Stimulated activated CD8-positive, alpha-beta memory T cell treated with anti-CD3 and anti-CD28 coated beads, Interleukin-2, amount 100 ng/mL, for 1 hour (primary cell): ENCODE data around the gene CYP24A1.
"Not testable (repeated sequence)": the region's sequence is repeated elsewhere in the genome, so short reads cannot be mapped to it uniquely, and the experiment has no call there.

Experiments
- DNase-seq, 2 donors: peaks; one replicate each; pipeline ENCODE4 v3.0.0-alpha.2; 2020; ENCODE audit warnings: low read depth in 2 of 2

Gene CYP24A1

DNA sequence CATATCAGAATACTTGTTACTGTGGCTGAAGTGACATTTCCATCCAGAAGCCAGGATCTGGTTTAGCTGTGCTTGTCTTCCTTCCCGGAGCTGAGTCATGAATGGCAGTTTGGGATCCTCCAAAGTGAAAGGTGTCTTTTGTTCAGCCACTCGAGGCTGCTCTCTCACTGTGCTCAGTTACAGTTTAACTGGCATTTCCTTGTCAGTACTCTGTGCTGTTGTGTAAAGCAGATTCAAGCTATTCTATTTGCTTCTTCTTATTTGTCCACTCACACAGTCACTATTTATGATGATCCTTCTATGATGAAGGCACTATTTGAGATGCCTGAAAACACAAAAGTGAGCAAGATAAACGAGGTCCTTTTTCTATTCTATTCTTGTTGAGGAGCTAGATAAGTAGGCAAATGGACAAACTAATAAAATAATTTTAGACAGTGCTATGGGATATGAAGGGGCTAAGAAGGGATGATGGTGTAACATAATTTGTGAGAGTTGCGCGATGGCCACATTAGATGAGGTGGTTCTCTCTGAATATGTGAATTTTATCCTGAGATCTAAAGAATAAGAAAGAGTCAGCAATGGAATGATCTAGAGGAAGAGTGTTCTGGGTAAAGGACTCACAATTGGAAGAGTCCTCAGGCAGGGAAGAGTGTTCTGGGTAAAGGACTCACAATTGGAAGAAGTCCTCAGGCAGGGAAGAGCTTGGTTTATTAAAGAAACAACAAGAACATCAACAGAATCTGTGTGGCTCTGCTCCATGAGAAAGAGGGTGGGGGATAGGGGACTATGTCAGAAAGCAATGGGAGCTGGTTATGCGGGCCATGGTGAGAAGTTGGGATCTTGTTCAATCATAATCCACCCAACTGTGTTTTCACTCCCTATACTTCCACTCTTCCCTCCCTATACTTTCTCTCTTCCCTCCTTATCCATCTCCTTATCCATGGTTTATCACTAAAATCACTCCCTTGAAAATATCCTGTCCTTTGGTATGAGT, 40.1 kb downstream of the CYP24A1 start:
- DNase-seq = no peak

DNA sequence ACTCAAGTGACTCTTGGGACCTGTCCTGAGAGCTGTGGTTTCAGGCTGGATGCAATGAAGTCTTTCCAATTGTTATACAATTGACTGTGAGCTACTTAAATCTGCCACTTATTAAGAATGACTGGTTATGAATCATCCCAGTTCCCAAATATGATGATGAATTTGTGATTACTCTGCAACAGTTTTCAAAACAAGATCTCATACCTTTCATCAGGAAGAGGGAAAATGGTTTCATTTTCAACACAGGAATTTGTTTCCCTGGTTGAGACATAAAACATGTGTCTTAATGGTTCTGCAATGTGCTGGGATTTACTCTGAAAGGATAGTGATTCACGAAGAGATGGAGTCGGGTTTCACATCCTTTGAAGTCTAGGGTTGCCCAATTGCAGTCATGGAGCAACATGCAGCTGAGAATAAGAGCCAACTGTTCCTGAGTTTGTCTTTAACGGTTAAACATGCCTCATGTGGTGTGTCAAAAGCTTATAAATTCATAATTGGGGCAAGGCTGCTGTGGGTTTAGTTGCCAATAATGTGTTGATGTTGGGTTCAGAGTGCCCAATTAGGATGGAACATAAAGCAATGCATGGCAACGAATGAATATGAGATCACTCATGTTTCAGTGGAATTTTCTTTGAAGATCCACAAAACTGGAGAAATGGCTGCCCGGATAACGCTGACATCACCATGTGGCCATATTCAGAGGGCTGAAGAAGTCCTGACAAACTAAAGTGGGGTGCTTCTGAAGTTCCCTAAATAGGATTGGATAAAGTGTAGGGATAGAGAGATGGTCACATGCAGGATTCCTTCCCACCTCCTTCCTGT, 41.0 kb downstream of the CYP24A1 start:
- no peak for DNase-seq

DNA sequence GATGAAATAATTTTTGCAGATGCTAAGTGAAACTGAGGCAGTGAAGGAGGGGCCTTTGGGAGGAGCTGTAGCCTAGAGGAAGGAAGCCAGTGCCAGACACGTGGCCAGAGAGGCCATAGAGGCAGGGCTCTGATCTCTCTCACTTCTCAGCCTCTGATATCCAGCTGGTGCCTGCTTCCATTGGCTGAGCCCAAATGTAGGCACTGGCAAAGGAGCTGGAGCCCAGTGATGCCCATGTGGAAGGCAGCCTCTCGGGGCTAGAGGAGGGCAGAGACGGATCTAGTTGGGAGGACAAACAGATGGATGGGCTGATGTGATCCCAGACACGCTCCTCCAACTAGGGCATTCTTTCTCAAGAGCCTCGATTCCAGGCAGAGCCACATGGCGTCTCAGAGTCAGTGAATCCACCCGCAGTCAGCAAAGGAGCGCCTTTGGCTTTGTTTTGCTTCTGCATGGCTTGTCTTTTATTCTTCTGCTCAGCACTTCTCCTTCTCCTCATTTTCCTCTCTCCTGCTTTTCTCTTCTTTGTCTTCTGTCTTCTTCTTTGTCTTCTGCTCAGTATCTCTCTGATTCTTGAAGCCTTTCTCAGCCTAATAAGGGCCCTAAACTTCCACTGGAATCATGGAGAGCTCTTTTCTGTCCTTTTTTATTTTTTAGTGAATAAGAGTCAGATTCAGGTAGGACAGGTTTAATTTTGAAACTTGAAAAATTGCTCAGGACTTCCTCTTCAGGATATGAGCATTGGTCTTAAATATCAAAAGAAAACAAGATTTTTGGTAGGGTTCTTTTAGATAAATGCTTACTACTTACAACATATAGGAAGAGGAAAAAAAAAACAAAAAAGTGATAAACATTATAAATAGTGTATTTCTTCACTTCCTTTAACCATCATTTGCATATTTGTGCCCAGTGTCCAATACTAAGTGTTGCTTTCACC, 41.8 kb downstream of the CYP24A1 start:
- no peak for DNase-seq

DNA sequence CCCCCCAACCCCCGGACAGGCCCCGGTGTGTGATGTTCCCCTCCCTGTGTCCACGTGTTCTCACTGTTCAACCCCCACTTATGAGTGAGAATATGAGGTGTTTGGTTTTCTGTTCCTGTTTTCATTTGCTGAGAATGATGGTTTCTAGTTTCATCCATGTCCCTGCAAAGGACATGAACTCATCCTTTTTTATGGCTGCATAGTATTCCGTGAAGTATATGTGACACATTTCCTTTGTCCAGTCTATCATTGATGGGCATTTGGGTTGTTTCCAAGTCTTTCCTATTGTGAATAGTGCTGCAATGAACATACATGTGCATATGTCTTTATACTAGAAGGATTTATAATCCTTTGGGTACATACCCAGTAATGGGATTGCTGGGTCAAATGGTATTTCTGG, 42.7 kb downstream of the CYP24A1 start:
- not testable (repeated sequence) for DNase-seq

DNA sequence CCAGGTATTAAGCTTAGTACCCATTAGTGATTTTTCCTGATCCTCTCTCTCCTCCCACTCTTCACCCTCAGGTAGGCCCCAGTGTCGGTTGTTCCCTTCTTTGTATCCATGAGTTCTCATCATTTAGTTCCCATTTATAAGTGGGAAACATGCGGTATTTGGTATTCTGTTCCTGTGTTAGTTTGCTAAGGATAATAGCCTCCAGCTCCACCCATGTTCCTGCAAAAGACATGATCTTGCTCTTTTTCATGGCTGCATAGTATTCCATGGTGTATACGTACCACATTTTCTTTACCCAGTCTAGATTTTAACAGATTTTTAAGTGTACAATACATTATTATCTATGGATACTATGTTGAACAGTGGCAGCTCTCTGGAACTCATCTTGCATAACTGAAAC, 44.4 kb downstream of the CYP24A1 start:
- DNase-seq = no peak

DNA sequence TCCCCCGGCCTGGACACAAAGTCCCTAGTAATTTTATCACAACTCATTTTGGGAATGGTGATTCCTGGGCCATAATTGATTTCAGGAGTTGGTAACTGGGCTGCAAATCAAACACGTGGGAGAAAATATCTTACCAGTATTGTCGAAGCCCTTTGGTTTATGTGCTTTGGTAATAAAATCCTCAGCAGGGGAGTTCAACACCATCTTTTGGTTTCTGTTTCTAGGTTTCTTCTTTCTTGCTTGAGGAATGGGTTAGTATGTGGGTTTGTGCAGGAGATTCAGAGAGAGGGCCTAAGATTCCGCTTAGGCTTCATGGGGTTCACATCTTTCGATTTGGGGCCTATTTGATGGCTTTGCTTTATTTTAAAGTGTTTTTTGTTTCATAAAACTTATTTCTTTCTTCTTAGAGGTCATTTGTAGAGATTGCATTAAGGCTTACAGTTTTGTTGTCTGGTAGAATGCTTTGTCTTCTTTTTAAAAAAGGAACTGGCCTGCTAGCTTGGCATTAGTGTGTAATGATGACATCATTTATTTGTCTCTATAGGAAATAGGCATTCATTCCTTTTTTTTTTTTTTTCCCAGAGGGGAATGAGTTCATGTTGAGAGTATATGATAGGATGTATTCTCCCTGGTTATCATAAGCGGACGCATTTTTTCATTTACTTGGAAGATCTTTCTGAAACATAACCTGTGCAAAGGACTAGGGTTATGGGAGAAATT, 45.8 kb downstream of the CYP24A1 start:
- no peak for DNase-seq

DNA sequence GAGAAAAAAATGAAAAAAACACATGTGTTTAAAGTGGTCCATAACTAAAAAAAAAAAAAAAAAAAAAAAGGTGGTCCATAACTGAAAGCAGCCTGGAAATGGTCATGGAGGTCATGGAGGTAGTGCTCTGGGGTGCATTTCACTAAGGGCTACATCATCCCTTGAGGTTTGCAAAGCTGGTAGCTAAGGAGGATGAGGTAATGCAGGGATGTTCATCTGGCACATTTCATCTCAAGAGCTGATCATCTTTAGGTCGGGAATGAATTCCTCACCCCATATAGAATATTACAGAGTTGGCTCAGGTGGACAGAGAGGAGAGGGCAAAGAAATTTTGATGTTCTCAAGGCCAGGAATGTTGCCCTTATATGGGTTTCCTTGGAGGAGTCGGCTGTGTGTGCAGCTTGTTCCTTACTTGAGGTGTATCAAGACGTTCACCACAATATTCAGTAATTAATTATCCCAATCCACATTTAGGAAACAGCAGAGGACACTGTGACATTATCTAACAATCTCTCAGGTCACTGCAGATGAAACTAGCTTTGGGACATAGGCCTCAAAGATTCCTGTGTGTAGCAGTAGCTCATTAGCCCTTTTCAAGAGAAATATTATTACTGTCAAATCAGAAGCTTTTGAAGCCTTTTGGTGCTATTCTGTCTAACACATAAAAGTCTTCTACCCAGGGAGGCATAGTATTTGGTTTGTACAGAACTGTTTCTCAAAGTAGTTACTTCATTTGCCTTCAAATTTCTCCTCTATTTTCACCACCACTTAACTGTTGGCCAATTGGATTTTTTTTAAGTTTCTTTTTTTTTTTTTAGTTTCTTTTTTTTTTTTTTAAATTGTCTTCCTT, 46.8 kb downstream of the CYP24A1 start:
- DNase-seq = no peak

DNA sequence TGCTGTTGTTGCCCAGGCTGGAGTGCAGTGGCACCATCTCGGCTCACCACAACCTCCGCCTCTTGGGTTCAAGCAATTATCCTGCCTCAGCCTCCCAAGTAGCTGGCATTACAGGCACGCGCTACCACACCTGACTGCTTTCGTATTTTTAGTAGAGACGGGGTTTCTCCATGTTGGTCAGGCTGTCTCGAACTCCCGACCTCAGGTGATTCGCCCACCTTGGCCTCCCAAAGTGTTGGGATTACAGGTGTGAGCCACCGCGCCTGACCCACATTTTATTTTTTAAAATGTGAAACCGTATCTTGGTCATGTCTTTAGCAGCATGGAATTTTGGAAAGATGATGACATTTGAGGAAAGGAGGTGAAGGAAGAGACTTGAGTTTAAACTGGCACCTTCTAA, 47.5 kb downstream of the CYP24A1 start:
- not testable (repeated sequence) for DNase-seq

DNA sequence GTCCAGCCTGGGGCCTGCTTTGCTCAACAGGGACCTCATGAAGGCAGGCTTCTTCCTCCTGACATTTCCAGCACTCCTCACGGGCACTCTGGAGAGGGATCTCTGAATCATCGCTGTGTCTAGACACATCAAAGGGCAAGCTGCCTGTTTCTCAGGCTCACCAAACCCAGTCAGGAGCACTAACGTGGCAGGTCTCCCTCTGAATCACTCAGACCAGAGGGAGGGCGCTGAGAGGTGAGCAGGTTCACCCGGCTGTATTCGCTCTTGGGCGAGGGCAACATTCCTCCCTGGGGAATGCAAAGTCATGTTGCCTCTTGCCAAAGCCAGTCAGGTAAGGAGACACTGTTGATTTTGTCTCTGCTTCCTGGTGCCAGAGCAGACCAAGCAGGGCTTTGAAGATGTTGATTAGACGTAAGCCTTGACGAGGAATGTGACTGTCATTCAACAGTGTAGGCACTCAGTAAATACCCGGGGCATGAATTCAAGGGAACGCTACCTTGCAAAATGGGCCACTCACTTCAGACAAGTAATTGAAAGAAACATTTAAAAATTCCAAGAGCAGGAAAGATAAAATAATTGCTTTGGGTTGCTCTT, 50.1 kb downstream of the CYP24A1 start:
- no peak for DNase-seq

DNA sequence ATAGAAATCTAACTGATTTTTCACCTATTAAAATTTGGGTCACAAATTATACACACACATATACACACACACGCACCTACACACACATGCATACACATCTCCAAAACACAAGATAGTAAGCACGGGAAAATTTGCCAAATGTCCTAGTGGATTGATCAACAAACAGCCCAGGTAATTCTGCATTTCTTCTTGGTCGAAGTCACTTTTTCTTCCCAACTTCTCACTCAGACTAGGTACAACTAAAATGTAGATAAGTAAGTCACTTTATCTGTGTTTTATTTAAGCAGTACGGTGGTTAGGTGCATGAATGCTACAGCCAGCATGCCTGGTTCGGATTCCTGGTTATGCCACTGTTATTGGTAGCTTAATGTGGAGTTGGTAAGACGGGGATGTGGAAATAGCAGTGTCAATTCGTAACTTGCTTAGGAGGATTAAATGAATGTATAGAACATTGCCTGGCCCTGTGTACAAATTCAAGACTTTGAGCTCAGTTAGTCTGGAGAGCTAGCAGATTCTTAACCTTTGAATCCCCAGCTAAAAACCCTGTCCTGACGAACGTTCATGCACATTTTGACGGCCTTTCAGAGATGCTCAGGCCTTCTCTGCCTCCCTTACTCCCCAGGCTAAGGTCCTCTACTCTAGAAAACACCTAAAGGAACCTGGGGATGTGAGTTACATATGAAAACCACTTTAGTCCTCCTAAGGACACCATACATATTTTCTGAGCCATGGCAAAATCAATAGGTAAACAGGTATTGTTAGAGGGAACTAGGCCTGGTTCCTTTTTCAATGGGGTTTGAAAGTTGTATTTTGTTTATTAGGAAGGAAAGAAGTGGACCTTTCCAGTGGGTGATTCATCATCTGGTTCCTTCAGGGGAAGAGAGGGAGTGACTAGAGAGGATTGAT, 50.9 kb downstream of the CYP24A1 start:
- no peak for DNase-seq

DNA sequence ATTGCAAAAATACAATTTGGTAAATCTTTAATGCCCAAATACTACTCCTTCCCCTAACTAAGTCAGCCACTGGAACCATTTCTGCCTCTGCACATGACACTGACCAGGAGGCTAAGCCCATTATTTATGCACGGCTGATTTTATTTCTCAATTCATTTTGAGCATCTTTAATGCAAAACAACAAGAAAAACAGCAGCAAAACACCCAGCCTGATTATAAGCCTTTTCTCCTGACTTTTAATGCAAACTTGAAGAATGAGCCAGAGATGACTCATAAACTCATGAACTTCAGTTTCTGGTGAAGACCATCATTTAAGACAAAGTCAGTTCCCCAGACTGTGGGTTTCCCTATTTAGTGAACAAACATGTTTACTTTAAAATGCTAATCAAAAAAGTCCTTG, 51.6 kb downstream of the CYP24A1 start:
- DNase-seq = no peak

DNA sequence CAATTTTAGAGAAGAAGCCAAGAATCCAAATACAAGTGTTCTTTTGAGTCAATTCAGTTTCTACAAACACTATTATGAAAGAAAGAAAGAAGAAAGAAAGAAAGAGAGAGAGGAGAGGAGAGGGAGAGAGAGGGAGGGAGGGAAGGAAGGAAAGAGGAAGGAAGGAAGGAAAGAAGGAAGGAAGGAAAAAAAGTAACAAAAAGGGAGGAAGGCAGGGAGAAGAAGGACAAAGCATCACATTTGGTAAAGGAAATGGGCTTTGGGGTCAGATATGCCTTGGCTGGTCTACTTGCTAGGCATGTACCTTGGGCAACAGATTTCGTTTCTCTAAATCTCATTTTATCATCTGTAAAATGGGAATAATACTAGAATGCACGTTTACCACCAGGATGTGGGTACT, 54.0 kb downstream of the CYP24A1 start:
- DNase-seq = no peak

DNA sequence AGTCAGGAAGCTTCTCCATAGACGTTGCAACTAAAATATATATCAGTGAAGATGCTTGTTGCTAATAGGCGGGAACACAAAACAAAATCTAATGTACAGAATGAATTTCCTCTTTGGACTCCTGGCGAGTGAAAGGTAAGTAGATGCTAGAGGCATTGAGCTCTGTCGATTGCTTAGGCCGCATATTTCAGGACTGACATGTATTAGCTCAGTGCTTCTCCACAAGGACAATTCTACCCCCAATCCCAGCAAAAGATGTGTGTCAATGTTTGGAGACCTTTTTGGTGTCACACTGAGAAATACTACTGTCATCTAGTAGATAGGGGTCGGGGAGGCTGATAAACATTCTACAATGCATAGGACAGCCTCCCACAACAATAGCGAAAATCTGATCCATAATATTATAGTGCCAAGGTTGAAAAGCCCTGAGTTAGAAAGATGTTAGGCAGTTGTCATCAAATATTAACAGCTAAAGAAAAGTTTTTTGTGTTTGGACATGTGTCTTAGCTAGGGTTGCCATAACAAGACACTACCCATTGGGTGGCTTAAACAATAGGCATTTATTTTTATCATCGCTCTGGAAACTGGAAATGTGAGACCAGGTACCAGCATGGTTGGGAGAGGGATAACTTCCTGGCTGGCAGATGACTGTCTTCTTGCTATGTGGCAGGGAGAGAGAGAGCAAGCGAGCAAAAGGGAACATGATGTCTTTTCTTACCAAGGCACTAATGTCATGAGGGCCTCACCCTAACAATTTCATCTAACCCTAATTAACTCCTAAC, 55.4 kb downstream of the CYP24A1 start:
- no peak for DNase-seq

DNA sequence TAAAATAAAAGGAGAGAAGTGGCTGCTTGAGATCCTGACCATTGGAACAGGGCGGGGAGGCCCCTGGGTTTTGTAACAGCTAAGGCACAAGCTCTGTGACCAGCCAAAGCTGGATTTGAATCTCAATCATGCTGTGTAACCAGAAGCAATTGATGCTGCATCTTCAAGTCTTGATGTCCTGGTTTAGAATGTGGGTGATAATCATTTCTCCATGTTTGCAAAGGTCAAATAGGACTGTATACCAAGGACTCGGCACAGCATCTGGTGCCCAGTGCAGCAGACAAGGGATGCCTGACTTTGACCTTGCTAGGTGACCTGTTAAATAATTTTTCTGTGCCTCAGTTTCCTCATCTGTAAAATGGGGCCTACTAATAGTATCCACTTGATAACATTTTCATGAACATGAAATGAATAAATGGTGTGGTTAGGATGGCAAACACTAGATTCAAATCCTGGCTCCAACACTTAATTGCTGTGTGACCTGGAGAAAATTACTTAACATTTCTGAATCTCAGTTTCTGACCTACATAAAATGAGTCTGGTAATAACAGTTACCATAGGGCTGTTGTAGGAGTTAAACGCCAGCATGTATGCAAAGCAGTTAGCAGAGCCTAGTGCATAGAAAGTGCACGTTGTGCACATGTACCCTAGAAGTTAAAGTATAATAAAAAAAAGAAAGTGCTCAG, 57.1 kb downstream of the CYP24A1 start:
- DNase-seq = no peak

DNA sequence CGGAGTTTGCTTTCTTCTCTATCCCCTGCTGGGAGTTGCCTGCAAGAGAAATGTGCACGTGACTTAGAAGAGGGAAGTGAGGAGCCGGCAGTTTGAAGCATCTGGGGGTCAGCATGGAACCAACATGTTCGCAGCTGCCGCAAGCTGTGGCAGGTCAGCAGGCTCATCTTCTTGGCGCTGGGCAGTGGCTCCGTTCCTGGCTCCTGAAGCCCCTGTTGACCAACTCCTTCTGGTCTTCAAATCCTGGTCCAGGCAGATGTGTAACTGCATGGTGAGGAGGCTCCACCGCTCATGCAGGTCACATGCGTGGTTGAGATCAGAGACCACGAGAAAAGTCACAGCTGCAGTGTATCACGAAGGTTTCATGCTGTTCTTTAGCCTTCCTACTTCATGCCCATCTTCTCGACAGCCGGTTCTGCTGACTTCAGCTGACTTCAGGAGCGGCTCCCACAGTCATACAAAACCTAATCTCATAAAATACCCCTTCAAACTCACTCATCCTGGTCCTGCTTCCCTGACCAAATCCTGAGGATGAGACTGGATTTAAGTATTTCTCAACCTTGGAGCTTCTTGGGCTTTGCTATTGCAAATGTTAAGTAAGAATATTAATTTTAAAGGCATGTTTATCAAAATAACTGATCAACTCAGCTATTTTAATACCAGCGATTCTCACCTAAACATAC, 58.5 kb downstream of the CYP24A1 start:
- no peak for DNase-seq

DNA sequence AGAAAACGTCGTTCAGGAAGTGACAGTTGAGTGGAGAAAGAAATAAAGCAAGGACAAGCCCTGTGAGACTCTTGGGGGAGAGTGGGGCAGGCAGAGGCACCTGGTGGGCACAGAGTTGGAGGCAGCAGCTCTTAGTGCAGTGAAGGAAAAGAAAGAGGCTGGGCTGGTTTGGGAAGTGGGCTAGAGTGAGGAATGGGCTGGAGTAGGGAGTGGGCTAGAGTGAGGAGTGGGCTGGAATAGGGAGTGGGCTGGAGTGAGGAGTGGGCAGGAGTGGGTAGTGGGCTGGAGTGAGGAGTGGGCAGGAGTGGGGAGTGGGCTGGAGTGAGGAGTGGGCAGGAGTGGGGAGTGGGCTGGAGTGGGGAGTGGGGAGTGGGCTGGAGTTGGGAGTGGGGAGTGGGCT, 59.7 kb downstream of the CYP24A1 start:
- DNase-seq = no peak

DNA sequence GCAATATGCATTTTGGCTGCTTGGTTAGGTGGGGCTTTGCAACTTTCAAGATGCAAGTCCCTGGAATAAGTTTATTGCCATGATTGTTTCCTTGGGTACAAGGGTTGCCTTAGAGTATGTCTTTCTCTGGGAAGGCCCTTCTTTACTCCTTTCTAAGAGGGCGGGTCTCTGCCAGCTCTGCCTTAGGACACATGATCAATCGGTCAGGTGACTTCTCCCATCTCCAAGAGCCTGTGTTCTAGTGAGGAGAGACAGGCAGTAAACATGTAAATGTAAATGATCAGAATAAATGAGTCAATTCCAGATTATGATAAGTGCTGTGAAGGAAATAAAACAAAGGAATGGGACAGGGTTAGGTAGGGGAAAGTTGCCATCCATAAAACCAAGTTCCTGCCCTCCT, 60.2 kb downstream of the CYP24A1 start:
- no peak for DNase-seq
